Measurements from ENCODE around the gene THSD4.

The THSD4 gene

DNA sequence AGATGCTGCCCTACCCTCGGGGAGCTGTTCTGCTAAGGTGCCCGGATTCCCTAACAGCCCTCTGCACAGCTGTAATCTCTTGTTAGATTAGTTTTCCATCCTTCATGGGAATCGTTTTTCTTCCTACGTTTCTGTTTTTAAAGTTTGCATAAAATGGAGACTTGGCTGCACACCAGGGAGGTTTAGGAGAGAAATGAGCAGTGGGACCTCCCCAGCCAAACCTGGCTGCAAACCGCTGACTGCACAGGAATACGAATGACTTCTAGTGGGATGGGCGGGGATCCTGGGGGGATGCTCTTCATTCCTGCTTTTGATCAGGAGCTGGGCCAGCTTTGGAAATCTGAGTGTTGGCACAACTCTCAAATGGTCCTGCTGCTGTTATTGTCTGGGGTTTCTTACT, 77.5 kb downstream of the THSD4 start:
- Histone ChIP-seq H3K4me1 (ENCODE audit: low read length) (no peaks in the 10 kb centered on the region), H3K27ac (ENCODE audit: low read length) (no peak overlapping the region), H3K79me2 (ENCODE audit: low read length) (no peaks in the 10 kb centered on the region), H3K4me2 (ENCODE audit: low read depth, low read length) (no peak overlapping the region), H2AFZ (ENCODE audit: low read length) (no peak overlapping the region), H3K4me3 (ENCODE audit: low read length) (no peak overlapping the region), H3F3A (ENCODE audit: insufficient read depth, low read length) (no peaks in the 10 kb centered on the region), H3K9me2 (replicated peaks; ENCODE audit: insufficient read depth, low read length) (no peaks in the 10 kb centered on the region), H3K9ac (ENCODE audit: low read length) (no peak overlapping the region), H3K36me3 (replicated peaks; ENCODE audit: insufficient read depth, low read length) (no peaks in the 10 kb centered on the region), H3K9me3 (replicated peaks; ENCODE audit: insufficient read depth, low read length) (no peaks in the 10 kb centered on the region), H3K27me3 (replicated peaks; ENCODE audit: insufficient read depth, low read length) (no peaks in the 10 kb centered on the region), H4K20me1 (ENCODE audit: insufficient read depth, low read length) (no peaks in the 10 kb centered on the region)
- TF ChIP-seq EZH2phosphoT487 (IDR thresholded peaks at IDR 0.05; ENCODE audit: low read length): no peak
- TF ChIP-seq CTCF (IDR thresholded peaks at IDR 0.05; ENCODE audit: low read length): no peak
- TF ChIP-seq EZH2 (optimal IDR thresholded peaks at IDR 0.05; ENCODE audit: low read depth, low read length): no peak
- DNase-seq: no peak

- Histone ChIP-seq H3K4me1 (ENCODE audit: low read length) (no peaks in the 10 kb centered on the region), H3K9me3 (replicated peaks; ENCODE audit: insufficient read depth, low read length) (no peaks in the 10 kb centered on the region), H3K4me3 (ENCODE audit: low read length) (no peak overlapping the region), H3K36me3 (replicated peaks; ENCODE audit: insufficient read depth, low read length) (no peaks in the 10 kb centered on the region), H4K20me1 (ENCODE audit: insufficient read depth, low read length) (no peaks in the 10 kb centered on the region), H3F3A (ENCODE audit: insufficient read depth, low read length) (no peaks in the 10 kb centered on the region), H3K9me2 (replicated peaks; ENCODE audit: insufficient read depth, low read length) (no peaks in the 10 kb centered on the region), H3K27ac (ENCODE audit: low read length) (no peak overlapping the region), H3K79me2 (ENCODE audit: low read length) (no peaks in the 10 kb centered on the region), H3K4me2 (ENCODE audit: low read depth, low read length) (no peak overlapping the region), H2AFZ (ENCODE audit: low read length) (no peak overlapping the region), H3K27me3 (replicated peaks; ENCODE audit: insufficient read depth, low read length) (no peaks in the 10 kb centered on the region), H3K9ac (ENCODE audit: low read length) (no peak overlapping the region)
- DNase-seq: no peak
- TF ChIP-seq EZH2 (optimal IDR thresholded peaks at IDR 0.05; ENCODE audit: low read depth, low read length) (no peak), EZH2phosphoT487 (IDR thresholded peaks at IDR 0.05; ENCODE audit: low read length) (no peak), CTCF (IDR thresholded peaks at IDR 0.05; ENCODE audit: low read length) (no peak)
These were observed 79.0 kb downstream of the THSD4 start for GRCh38 chr15:71194286-71194685.

DNA sequence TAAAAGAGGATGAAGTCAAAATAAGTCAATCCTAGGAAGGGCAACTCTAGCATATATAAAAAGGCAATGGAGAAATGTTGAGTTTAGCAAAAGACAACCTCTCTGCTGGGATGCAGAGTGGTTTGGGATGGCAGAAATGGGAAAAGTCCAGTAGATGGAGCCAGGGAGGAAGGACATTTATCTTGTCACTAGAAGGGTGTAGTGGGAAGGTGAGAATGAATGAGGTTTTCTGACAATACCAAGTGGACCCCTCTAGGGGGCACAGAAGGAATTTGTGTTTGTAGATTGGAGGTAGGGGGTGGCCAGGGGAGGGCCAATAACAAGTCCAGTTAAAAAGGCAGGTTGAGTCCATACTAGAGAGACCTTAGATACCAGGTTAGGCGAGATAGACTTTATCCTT, 80.0 kb downstream of the THSD4 start:
- no peak overlapping the region for H3K4me3 ChIP-seq (ENCODE audit: low read length)
- no peaks in the 10 kb centered on the region for H4K20me1 ChIP-seq (ENCODE audit: insufficient read depth, low read length)
- no peaks in the 10 kb centered on the region for H3F3A ChIP-seq (ENCODE audit: insufficient read depth, low read length)
- no peak overlapping the region for H3K9ac ChIP-seq (ENCODE audit: low read length)
- H3K27ac ChIP-seq (ENCODE audit: low read length): no peak overlapping the region
- no peaks in the 10 kb centered on the region for H3K36me3 ChIP-seq (replicated peaks; ENCODE audit: insufficient read depth, low read length)
- no peak overlapping the region for H3K4me2 ChIP-seq (ENCODE audit: low read depth, low read length)
- no peak overlapping the region for H2AFZ ChIP-seq (ENCODE audit: low read length)
- no peaks in the 10 kb centered on the region for H3K27me3 ChIP-seq (replicated peaks; ENCODE audit: insufficient read depth, low read length)
- H3K9me3 ChIP-seq (replicated peaks; ENCODE audit: insufficient read depth, low read length): no peaks in the 10 kb centered on the region
- H3K4me1 ChIP-seq (ENCODE audit: low read length): no peaks in the 10 kb centered on the region
- H3K79me2 ChIP-seq (ENCODE audit: low read length): no peaks in the 10 kb centered on the region
- no peak for TF ChIP-seq EZH2phosphoT487 (IDR thresholded peaks at IDR 0.05; ENCODE audit: low read length)
- no peak for TF ChIP-seq CTCF (IDR thresholded peaks at IDR 0.05; ENCODE audit: low read length)
- TF ChIP-seq EZH2 (optimal IDR thresholded peaks at IDR 0.05; ENCODE audit: low read depth, low read length): no peak
- no peaks in the 10 kb centered on the region for H3K9me2 ChIP-seq (replicated peaks; ENCODE audit: insufficient read depth, low read length)
- DNase-seq: no peak

Measured in MM.1S (cell line).